Measurements from ENCODE around the gene CCL26.

DNA sequence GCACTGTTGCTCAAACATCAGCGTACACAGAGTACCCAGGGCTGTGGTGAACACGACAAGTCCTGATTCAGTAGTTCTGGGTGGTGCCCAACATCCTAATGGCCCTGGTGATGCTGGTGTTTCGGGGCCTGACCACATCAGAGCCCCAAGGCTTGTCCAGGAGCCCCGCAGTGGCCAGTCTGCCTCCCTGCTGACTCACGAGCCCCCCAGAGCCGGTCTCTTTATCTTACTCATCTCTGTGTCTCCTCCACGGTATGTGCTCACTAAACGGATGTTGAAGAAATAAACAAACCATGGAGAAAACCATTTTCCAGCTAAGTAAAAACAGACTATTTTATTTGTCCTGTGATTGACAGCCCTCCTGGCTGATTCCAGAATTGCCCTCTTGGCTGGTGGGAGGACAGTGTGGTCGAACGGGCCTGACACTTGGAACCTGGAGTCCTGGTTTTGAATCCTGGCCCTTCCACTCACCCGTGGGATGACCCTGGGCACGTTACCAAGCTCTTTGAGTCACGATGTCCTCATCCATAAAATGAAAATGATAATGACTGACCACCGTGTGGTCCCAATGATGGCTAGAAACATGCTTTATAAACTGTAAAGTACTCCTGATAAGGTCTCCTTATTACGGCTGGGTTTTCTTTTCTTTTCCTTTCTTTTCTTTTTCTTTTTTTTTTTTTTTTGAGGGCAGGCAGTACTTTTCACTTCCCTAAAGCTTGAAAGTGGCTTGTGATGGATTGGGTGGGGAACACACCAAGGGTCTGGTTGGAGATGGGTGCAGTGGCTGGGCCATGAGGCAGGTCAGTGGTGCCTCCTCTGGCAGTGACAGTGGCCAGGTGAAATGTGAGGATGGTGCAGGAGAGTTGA lies 39.0 kb downstream of the CCL26 start:
- TF ChIP-seq, protein P1, sequence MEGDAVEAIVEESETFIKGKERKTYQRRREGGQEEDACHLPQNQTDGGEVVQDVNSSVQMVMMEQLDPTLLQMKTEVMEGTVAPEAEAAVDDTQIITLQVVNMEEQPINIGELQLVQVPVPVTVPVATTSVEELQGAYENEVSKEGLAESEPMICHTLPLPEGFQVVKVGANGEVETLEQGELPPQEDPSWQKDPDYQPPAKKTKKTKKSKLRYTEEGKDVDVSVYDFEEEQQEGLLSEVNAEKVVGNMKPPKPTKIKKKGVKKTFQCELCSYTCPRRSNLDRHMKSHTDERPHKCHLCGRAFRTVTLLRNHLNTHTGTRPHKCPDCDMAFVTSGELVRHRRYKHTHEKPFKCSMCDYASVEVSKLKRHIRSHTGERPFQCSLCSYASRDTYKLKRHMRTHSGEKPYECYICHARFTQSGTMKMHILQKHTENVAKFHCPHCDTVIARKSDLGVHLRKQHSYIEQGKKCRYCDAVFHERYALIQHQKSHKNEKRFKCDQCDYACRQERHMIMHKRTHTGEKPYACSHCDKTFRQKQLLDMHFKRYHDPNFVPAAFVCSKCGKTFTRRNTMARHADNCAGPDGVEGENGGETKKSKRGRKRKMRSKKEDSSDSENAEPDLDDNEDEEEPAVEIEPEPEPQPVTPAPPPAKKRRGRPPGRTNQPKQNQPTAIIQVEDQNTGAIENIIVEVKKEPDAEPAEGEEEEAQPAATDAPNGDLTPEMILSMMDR (conservative IDR thresholded peaks at IDR 0.05; ENCODE audit: low read depth, low read length) = no peak
- no peak for TF ChIP-seq RFX5 (IDR thresholded peaks at IDR 0.05; ENCODE audit: low read depth, low read length)
- TF ChIP-seq SMC3 (IDR thresholded peaks at IDR 0.05; ENCODE audit: low read depth, low read length) = 0 out of 2 replicates have a peak, but pooled peaks have one; percentile 9
- TF ChIP-seq ELK1 (IDR thresholded peaks at IDR 0.05; ENCODE audit: borderline replicate concordance, low read depth, low read length) = no peak
- TF ChIP-seq POLR2A (IDR thresholded peaks at IDR 0.05; ENCODE audit: low read depth, low read length) = no peak
- TF ChIP-seq FOS (IDR thresholded peaks at IDR 0.05; ENCODE audit: low read depth, low read length) = peak; percentile 89
- TF ChIP-seq RCOR1 (IDR thresholded peaks at IDR 0.05; ENCODE audit: insufficient replicate concordance, low read length) = peak; percentile 36
- TF ChIP-seq NFE2L2 (IDR thresholded peaks at IDR 0.05; ENCODE audit: low read depth, low read length) = peak; percentile 71
- TF ChIP-seq RAD21 (IDR thresholded peaks at IDR 0.05; ENCODE audit: low read length) = 0 out of 2 replicates have a peak, but pooled peaks have one; percentile 23
- no peak for TF ChIP-seq USF2 (IDR thresholded peaks at IDR 0.05; ENCODE audit: low read depth, low read length)
- peak; percentile 47; the same call in 1 of the 2 replicates for TF ChIP-seq CEBPB (IDR thresholded peaks at IDR 0.05; ENCODE audit: low read depth, low read length)
